ENCODE measurements around the gene IMMP2L.

IMMP2L gene

GRCh38 chr7:110890101-110890500 is 672.2 kb downstream of the IMMP2L start:
- DNase-seq = no peak

- no peak for DNase-seq
Measured at GRCh38 chr7:110889335-110889734, 673.0 kb downstream of the IMMP2L start.

- DNase-seq = no peak
Measured at GRCh38 chr7:110888641-110889040, 673.7 kb downstream of the IMMP2L start.

GRCh38 chr7:110885474-110885873 is 676.8 kb downstream of the IMMP2L start:
- DNase-seq = no peak

DNA sequence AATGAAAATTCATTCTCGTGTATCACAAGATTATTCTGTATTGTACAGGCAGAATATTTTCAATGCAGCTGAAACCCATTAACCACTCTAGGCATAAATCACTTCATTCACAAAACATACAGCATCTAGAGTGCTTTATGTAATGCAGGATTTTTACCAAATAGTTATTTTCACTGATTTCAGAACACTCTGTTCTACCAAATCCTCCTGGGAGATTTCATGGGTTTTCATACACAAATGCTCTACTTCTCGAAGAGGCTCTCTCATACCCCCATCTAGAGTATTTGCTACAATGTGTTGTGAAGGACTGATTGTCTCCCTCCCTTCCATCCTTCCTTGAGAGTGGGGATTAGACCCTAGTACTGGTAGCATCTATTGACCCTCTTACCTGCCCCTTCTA is 680.6 kb downstream of the IMMP2L start:
- DNase-seq = no peak

DNA sequence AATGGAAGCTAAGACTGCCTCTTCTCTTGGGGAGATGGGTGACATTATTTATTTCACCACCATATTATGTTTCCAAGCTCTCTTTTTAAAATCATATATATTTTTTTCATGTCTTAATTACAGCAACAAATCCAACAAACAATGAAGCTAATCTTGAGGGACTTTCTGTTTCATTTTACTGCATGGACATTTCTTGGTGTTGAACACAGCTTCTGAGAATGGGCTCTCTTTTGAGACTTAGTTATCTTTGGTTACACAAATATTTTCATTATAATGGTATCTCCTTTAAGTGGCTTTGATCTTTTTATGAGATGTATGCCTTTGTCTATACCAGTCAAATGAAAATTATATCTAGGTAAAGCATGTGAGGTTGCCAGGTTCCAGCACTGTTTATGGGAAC is 681.3 kb downstream of the IMMP2L start:
- DNase-seq = no peak

GRCh38 chr7:110877016-110877415 is 685.3 kb downstream of the IMMP2L start:
- DNase-seq = no peak

GRCh38 chr7:110875346-110875745 is 686.9 kb downstream of the IMMP2L start:
- DNase-seq = no peak

GRCh38 chr7:110871856-110872255 is 690.4 kb downstream of the IMMP2L start:
- no peak for DNase-seq

DNA sequence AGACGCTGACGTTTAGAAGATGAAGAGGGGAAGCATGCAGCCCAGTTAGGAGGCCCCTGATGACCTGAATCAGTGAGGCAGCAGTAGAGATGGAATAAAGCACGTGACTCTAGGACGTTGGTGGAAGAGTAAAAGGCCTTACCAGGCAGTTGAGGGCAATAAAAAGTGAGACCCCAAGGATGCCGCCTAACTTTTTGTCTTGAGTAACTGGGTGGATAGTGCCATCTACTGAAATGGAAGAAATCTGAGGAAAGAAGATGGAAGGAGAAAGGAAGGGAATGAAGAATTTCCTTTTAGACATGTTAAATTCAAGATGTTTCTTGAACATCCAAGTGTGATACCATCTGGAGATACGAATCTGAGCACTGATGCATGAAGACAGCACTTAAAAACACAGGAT is 691.4 kb downstream of the IMMP2L start:
- DNase-seq = no peak

GRCh38 chr7:110868458-110868857 is 693.8 kb downstream of the IMMP2L start:
- DNase-seq = no peak

DNA sequence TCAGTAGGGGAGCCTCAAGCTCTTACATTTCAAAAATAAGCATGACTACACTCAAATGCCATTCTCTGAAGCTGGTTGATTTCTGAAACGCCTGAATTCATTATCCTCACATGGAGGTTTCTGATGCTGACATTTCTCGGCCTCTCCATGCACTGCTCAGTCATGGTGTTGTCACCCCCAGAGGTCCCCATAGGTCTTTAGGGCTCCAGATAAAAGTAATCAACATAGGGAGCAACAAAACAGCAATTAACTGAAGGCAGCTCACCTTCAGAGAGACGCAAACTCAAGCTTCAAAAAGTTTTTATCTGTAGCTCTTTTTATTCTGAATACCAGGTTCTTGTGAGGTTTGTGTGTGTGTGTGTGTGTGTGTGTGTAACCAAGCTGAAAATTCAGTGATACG is 694.5 kb downstream of the IMMP2L start:
- no peak for DNase-seq

DNA sequence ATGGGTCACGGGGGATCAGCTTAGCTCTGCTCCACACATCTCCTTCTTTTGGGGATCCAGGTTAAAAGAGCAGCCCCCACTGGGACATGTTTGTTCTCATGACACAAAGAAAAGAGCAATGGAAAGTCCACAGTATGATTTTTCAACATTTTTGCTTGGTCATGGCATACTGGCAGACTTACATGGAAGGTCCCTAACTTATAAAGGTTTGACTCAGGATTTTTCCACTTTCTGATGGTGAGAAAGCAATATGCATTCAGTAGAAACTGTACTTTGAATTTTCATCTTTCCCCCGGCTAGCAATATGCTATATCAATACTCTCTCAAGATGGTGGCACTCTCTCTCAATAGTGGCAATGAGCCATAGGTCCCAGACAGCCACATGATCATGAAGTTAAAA is 699.0 kb downstream of the IMMP2L start:
- DNase-seq = no peak

DNA sequence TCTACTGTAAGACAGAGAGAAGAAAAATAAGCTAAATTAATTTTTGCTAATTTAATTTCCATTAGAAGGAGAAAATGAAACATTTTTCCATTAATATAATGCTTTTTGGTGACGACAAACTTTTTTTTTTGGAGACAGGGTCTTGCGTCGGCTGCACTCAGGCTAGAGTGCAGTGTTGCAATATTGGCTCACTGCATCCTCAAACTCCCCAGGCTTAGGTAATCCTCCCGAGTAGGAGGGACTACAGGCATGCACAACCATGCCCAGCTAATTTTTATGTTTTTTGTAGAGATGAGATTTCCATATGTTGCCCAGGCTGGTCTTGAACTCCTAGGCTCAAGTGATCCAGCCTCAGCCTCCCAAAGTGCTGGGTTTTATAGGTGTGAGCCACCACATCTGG is 701.1 kb downstream of the IMMP2L start:
- DNase-seq = no peak

DNA sequence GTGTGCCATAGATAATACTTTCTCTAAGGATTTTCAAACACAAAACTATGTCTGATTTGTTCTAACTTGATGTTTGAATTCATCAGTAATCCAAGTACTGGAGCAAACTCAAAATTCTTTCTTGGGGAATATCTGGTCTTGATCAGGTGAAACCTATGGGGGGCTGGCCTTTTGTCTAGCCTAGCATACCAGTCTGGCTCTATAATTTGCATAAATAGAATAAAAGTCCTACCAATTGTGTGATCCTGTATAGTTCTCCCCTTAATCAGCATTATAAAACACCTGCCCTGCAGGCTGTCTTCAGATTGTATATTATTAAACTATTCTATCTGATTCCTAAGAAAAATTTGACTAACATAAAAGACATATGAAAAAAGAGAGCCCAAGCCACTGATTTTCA is 705.2 kb downstream of the IMMP2L start:
- DNase-seq = no peak

DNA sequence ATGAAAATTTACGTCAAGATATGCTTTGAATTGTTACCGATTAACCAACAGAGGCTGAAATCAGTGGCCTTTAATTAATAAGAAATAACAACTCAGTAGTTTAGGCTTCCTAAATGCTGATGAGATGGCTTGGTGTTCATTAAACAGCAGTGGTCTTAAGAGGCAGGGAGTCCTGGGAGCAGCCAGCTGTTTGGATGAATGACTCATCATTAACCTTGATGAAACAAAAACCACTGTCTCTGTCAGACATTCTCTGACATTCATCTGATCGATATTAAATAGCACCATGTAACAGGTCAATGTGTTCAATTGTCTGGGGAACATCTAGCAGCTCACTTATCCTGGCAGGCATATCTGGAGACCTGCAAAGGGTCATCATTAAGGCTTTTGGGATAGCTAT is 705.6 kb downstream of the IMMP2L start:
- DNase-seq = no peak

DNA sequence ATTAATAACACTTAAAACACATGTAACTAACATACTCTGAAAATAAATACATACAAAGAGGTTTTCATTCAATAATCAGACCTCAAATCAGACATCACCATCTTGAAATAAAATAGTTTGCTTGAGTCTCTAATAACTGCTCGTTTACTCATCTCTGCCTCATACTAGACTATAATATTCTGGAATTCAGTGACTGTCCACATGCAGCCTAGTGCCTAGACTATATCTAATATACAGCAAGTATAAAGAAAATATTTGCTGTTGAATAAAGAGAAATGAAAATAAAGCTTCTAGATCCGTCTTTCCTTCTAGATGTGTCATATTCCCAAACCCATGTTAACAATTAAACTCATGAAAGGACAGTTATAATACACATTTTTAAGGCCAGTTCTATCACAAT is 707.6 kb downstream of the IMMP2L start:
- no peak for DNase-seq

- no peak for DNase-seq
Measured at GRCh38 chr7:110854166-110854565, 708.1 kb downstream of the IMMP2L start.

- no peak for DNase-seq
Measured at GRCh38 chr7:110853263-110853662, 709.0 kb downstream of the IMMP2L start.

- no peak for DNase-seq
Measured at GRCh38 chr7:110852156-110852940, 709.9 kb downstream of the IMMP2L start.

- DNase-seq = no peak
Measured at GRCh38 chr7:110850224-110850623, 712.1 kb downstream of the IMMP2L start.

DNA sequence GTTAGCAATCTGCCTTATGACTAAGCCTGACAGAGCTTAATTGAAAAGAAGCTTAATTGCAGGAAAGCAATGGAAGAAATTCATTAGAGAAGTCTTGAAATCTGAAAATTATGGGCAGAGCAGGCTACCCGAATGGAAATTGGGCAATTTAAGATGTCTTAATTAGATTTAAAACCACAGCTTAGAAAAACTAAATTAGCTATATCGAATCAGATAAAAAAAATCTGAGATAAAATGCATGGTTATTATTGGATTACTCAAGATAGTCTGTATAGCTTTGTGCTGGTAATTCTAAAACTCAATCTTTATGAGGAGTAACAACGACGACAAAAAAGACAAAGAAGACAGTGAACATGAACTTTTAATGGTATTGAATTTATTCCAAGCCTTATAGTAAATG is 719.5 kb downstream of the IMMP2L start:
- no peak for DNase-seq

DNA sequence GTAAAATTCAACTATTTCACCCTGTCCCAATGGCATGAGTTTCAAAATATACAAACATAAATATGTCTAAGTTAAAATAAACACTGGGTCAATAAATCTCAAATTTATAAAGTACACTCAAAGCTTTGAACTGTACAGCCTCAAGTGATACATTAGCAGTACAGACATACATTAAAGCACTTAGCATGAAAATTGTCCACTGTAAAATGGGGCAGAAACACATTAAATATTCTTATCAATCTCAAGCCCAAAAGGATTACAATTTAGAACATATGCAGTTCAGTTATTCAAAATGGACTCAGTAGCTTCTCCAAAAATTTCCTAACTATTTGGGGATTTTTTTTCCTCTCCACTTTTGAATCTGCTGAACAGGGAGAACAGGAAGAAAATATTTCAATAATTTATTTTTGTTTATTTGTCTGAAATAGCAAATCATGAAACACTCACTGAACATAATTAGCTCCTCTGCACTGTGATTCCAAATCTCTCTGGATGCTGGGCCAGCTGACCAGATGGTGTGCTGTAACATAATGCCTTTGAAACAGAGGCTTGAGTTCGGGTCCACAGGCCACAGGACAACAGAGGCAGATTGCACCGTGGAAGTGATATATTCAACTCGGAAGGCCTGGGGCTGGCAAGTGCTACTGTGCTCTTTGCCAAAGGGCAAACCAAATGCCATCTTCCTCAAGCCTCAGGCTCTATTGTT is 720.3 kb downstream of the IMMP2L start:
- DNase-seq = no peak

- no peak for DNase-seq
Measured at GRCh38 chr7:110839866-110840265, 722.4 kb downstream of the IMMP2L start.

DNA sequence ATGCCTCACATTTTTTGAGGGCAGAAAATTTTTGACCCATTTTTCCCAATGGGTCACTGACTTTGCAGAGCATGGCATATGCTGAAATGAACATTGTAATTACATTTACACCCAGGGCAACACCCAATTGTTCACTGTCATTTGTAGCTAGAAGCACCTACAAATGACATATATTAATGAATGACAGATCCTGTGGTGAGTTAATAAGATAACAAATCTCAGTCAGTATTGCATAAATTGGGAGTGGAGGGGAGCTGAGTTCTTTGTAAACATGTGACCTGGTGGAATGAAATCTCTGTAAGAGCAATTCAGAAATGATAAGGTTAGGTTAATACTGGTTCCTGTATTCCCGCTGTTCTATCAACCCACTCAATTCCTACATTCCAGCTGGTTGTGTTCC is 726.4 kb downstream of the IMMP2L start:
- no peak for DNase-seq

All from activated CD4-positive, alpha-beta T cell treated with anti-CD3 and anti-CD28 coated beads, Interleukin-2, amount 50 U/mL, for 16 hours (primary cell).